22Rv1 (cell line): Measurements from ENCODE around the gene AMN.

Experiments used
- ZFX ChIP-seq: fragments of 450-650 bp; IDR thresholded peaks from 2 replicates; pipeline ENCODE4 v1.6.1; 2017; ENCODE audit warnings: antibody characterized with exemption, borderline replicate concordance
- TF ChIP-seq, protein P1 (sequence below): fragments of 450-650 bp; IDR thresholded peaks from 2 replicates; pipeline ENCODE4 v1.5.1; 2017; ENCODE audit warnings: mild to moderate bottlenecking

DNA sequence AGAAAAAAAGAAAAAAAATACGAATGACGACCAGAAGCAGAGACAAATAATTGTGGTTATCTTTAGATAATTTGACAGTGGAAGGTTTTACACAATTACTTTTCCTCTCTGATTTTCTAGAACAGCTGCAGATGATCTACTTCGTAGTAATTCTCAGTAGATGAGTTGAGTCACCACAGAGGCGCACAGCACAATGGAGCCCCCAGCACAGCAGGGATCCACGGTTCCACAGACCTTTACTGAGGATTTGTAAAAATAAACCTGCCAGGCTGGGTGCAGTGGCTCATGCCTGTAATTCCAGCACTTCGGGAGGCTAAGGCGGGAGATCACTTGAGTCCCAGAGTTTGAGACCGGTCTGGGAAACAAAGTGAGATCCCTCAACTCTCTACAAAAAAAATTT, 29.3 kb downstream of the AMN start:
- TF ChIP-seq, protein P1, sequence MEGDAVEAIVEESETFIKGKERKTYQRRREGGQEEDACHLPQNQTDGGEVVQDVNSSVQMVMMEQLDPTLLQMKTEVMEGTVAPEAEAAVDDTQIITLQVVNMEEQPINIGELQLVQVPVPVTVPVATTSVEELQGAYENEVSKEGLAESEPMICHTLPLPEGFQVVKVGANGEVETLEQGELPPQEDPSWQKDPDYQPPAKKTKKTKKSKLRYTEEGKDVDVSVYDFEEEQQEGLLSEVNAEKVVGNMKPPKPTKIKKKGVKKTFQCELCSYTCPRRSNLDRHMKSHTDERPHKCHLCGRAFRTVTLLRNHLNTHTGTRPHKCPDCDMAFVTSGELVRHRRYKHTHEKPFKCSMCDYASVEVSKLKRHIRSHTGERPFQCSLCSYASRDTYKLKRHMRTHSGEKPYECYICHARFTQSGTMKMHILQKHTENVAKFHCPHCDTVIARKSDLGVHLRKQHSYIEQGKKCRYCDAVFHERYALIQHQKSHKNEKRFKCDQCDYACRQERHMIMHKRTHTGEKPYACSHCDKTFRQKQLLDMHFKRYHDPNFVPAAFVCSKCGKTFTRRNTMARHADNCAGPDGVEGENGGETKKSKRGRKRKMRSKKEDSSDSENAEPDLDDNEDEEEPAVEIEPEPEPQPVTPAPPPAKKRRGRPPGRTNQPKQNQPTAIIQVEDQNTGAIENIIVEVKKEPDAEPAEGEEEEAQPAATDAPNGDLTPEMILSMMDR, result no peak
- TF ChIP-seq ZFX, result no peak
